ENCODE results near the gene B2M. TPM values are rescaled to one million over a fixed set of nuclear protein-coding genes. Genes with fewer than 3 reads are reported as not detected.
"Not testable (repeated sequence)": the region's sequence is repeated elsewhere in the genome, so short reads cannot be mapped to it uniquely, and the experiment has no call there.

B2M gene
- total RNA-seq, 4 donors from 2014 or later, result 2,244 to 13,999 (median 5,894) TPM

DNA sequence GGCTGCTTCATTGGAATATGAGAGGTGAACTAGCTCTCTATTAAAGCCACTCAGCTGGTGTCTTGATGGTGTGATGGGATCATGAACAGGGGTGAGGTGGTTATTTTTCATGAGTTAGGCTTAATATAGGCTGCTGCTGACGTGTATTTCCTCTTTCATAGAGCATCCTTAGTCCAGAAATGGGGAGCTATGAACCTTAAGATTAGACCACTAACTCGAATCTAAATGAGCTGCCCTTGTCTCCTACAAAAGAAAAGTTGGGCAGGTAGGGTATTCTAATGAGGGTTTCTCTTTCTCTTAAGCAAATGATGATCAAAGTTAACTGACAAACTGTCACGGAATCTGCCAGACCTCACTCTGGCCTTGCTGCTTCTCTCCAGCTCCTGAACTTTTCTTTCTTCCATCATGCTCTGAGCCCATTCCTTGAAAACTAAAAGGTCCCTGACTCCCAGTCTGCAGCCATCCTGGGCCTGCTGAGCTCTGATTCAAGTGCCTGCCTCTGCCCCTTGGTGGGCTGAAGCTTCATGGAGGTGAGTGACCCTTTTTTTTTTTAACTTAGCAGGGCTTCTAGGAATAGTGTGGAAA, 25.0 kb downstream of the B2M start, which contains the start of gene TRIM69:
Gene TRIM69 (plus strand): TSS at position 348 of the 585 bp plus-strand sequence. CDS start 177 bp downstream, at position 525.
- H3K36me3 ChIP-seq, result peaks cover 0 to 9% (median 0%) of the 10 kb centered on the region in 3 donors
- no peaks in the 10 kb centered on the region for H3K27me3 ChIP-seq
- no peaks in the 10 kb centered on the region for H3K9me3 ChIP-seq
- no peak for DNase-seq
- TF ChIP-seq, protein P1, sequence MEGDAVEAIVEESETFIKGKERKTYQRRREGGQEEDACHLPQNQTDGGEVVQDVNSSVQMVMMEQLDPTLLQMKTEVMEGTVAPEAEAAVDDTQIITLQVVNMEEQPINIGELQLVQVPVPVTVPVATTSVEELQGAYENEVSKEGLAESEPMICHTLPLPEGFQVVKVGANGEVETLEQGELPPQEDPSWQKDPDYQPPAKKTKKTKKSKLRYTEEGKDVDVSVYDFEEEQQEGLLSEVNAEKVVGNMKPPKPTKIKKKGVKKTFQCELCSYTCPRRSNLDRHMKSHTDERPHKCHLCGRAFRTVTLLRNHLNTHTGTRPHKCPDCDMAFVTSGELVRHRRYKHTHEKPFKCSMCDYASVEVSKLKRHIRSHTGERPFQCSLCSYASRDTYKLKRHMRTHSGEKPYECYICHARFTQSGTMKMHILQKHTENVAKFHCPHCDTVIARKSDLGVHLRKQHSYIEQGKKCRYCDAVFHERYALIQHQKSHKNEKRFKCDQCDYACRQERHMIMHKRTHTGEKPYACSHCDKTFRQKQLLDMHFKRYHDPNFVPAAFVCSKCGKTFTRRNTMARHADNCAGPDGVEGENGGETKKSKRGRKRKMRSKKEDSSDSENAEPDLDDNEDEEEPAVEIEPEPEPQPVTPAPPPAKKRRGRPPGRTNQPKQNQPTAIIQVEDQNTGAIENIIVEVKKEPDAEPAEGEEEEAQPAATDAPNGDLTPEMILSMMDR (IDR thresholded peaks at IDR 0.05), result no peak
- TF ChIP-seq POLR2A (IDR thresholded peaks at IDR 0.05), result no peak
- H3K27ac ChIP-seq, result peak within 1 kb of the TSS; percentile 48 to 76 (median 68)
- H3K4me1 ChIP-seq, result no peaks in the 10 kb centered on the region
- no peak within 1 kb of the TSS for H3K4me3 ChIP-seq

DNA sequence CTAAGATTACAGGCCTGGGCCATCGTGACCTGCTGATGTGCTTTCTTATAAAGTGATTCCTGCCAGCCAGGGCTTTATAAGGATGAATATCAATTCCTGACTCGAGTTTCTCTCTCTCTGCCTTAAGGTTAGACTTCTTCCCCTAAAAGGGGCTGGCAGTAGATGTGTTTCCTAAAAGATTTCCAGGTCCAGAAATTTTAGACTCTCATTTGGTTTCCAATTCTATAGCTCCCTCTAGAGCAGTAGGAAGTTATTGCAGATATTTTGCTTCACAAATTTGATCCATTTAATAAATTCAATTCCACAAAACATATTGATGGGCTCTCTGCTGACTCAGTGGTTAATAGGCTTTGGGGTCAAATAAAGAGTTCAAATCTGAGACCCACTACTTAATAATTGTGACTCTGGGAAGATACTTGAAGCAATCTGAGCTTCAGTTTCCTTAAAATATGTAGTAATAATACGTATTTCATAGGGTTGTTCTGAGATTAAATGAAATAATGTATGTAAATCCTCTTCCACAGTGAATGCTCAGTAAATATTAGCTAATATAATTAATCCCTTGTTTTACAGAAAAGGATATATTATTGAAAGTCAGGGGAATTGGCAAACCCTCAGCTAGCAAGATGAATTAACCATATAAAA, 27.1 kb downstream of the B2M start:
- H3K4me1 ChIP-seq, result no peaks in the 10 kb centered on the region
- TF ChIP-seq, protein P1 (IDR thresholded peaks at IDR 0.05), result peak; percentile 42 to 89 (median 84)
- no peak for TF ChIP-seq POLR2A (IDR thresholded peaks at IDR 0.05)
- no peaks in the 10 kb centered on the region for H3K27me3 ChIP-seq
- H3K4me3 ChIP-seq, result no peak overlapping the region
- no peaks in the 10 kb centered on the region for H3K36me3 ChIP-seq
- no peak overlapping the region for H3K27ac ChIP-seq
- no peak for DNase-seq
- H3K9me3 ChIP-seq, result no peaks in the 10 kb centered on the region

DNA sequence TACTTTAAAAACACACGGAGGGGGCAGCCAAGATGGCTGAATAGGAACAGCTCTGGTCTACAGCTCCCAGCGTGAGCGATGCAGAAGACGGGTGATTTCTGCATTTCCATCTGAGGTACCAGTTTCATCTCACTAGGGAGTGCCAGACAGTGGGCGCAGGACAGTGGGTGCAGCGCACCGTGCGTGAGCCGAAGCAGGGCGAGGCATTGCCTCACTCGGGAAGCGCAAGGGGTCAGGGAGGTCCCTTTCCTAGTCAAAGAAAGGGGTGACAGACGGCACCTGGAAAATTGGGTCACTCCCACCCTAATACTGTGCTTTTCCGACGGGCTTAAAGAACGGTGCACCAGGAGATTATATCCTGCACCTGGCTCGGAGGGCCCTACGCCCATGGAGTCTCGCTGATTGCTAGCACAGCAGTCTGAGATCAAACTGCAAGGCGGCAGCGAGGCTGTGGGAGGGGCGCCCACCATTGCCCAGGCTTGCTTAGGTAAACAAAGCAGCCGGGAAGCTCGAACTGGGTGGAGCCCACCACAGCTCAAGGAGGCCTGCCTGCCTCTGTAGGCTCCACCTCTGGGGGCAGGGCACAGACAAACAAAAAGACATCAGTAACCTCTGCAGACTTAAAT, 28.0 kb downstream of the B2M start:
- H3K4me3 ChIP-seq, DNase-seq, H3K27ac ChIP-seq, H3K4me1 ChIP-seq, H3K9me3 ChIP-seq, H3K27me3 ChIP-seq, H3K36me3 ChIP-seq: not testable (repeated sequence)

DNA sequence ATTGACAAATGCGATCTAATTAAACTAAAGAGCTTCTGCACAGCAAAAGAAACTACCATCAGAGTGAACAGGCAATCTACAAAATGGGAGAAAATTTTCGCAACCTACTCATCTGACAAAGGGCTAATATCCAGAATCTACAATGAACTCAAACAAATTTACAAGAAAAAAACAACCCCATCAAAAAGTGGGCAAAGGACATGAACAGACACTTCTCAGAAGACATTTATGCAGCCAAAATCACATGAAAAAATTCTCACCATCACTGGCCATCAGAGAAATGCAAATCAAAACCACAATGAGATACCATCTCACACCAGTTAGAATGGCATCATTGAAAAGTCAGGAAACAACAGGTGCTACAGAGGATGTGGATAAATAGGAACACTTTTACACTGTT, 32.1 kb downstream of the B2M start:
- DNase-seq, H3K27me3 ChIP-seq, H3K36me3 ChIP-seq, H3K27ac ChIP-seq, H3K4me1 ChIP-seq, H3K9me3 ChIP-seq, H3K4me3 ChIP-seq: not testable (repeated sequence)

DNA sequence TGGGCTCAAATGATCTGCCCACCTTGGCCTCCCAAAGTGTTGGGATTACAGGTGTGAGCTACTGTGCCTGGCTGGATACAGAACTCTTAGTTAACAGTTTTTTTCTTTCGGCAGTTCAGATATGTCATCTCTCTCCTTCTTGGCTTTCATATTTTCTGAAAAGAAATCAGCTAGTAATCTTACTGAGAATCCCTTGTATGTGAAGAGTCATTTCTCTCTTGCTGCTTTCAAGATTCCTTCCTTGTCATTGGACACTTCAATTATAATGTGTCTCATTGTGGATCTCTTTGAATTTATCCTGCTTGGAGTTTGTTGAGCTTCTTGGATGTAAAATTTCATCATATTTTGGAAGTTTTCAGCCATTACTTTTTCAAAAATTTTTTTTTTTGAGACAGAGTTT, 42.0 kb downstream of the B2M start:
- peaks cover 0 to 4% (median 0%) of the 10 kb centered on the region in 4 donors for H3K9me3 ChIP-seq
- no peak overlapping the region for H3K27ac ChIP-seq
- DNase-seq, result no peak
- H3K36me3 ChIP-seq, result no peaks in the 10 kb centered on the region
- H3K27me3 ChIP-seq, result no peaks in the 10 kb centered on the region
- H3K4me3 ChIP-seq, result no peak overlapping the region
- TF ChIP-seq POLR2A (IDR thresholded peaks at IDR 0.05), result no peak
- TF ChIP-seq, protein P1 (IDR thresholded peaks at IDR 0.05), result no peak
- H3K4me1 ChIP-seq, result no peaks in the 10 kb centered on the region

DNA sequence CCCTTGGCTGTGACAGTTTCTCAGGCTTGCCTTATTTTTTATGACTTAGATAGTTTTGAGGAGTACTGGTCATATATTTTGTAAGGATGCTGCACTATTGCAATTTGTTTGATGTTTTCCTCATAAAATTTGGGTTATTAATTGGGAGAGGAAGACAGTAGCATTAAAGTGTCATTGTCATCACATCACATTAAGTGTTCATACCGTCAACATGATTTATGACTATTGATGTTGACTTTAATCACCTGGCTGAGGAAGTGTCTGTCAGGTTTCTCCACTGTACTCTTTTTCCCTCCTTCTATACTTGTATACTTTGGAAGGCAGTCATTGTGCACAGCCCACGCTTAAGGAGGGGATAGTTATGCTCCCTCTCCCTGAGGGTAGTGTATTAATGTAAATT, 51.9 kb downstream of the B2M start:
- no peaks in the 10 kb centered on the region for H3K4me1 ChIP-seq
- TF ChIP-seq POLR2A (IDR thresholded peaks at IDR 0.05), result no peak
- TF ChIP-seq, protein P1 (IDR thresholded peaks at IDR 0.05), result no peak
- H3K27ac ChIP-seq, result no peak overlapping the region
- no peaks in the 10 kb centered on the region for H3K27me3 ChIP-seq
- no peaks in the 10 kb centered on the region for H3K36me3 ChIP-seq
- H3K4me3 ChIP-seq, result no peak overlapping the region
- no peak for DNase-seq
- H3K9me3 ChIP-seq, result no peaks in the 10 kb centered on the region

Data from Peyer's patch (tissue), 4 donors.